Measurements from ENCODE around the gene FRAS1.

DNA sequence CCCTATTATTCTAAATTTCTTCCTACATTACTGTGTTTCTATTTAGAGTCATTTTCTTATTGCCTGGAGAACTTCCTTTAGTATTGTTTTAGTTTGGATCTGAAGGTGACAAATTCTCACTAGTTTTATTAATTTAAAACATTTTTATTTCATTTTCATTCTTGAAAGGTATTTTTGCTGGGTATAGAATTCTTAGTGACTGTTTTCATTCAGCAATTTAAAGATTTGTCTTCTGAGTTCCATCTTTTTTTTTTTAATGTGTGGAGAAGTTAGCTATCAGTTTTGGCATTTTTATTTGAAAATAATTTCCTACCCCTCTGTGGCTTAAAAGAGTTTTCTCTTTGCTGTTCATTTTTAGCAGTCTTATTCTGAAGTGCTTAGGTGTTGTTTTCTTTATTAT, 169.2 kb downstream of the FRAS1 start:
- TF ChIP-seq GATA2 (IDR thresholded peaks at IDR 0.05; ENCODE audit: low read depth, low read length) (no peak), GATA3 (IDR thresholded peaks at IDR 0.05; ENCODE audit: low read depth, low read length) (no peak)
